Endothelial cell of umbilical vein (primary cell): ENCODE measurements around the gene PTPDC1. TPM values are rescaled to one million over a fixed set of nuclear protein-coding genes. Genes with fewer than 3 reads are reported as not detected.

Source experiments
- BruUV-seq: library from RNA; stranded (reverse); fragments of 400-500 nt; replicated peaks from 2 replicates; lab custom pipeline; 2021; lab: Mats Ljungman, UMichigan
- CTCF ChIA-PET: fragments of 300-600, 350-600 bp; sonication (Branson Sonifier 250); formaldehyde crosslinking; loops from one replicate; lab custom pipeline; 2021; ENCODE audit warnings: antibody characterized with exemption, inconsistent platforms; lab: Charles Lee
- POLR2A ChIA-PET: fragments of 300-600, 350-600 bp; sonication (Branson Sonifier 250); formaldehyde crosslinking; loops from one replicate; lab custom pipeline; 2021; ENCODE audit warnings: antibody characterized with exemption, inconsistent platforms; lab: Charles Lee
- DNase-seq: peaks from one replicate; pipeline ENCODE4 v3.0.0-alpha.2; 2011; ENCODE audit warnings: low read depth, low spot score
- FAIRE-seq: peaks from 2 replicates; lab custom pipeline; 2011; peaks lifted over from hg19 to GRCh38; lab: Jason Lieb, UNC
- H2AFZ ChIP-seq: 2 replicates; pipeline ENCODE4 v1.6.0; 2012; ENCODE audit warnings: low read depth, low read length, control low read depth, inconsistent platforms
- H3K27ac ChIP-seq: 2 replicates; pipeline ENCODE4 v1.5.1; 2011; ENCODE audit warnings: low read depth, mild to moderate bottlenecking, control low read depth, low read length, moderate library complexity; ENCODE audit not compliant: insufficient read depth
- H3K27me3 ChIP-seq, 2 experiments: 2 replicates each; pipeline versions ENCODE4 v1.6.0 to v1.6.1; 2011; ENCODE audit warnings: low read length in 2 of 2, mixed read lengths in 1 of 2; ENCODE audit not compliant: control insufficient read depth in 2 of 2, insufficient read depth in 2 of 2
- H3K36me3 ChIP-seq, 2 experiments: 2 replicates in 1 of 2; 3 replicates in 1 of 2; pipeline ENCODE4 v1.5.1; 2011; ENCODE audit warnings: low read length in 2 of 2, mild to moderate bottlenecking in 1 of 2, moderate library complexity in 1 of 2; ENCODE audit not compliant: control insufficient read depth in 2 of 2, insufficient read depth in 2 of 2; ENCODE audit errors: extremely low read depth in 1 of 2
- H3K4me1 ChIP-seq: 3 replicates; pipeline ENCODE4 v1.5.1; 2011; ENCODE audit warnings: mild to moderate bottlenecking, low read length; ENCODE audit not compliant: control insufficient read depth, insufficient read depth; ENCODE audit errors: extremely low read depth
- H3K4me2 ChIP-seq: 2 replicates; pipeline ENCODE4 v1.6.1; 2011; ENCODE audit warnings: low read length, control low read depth, mixed read lengths; ENCODE audit not compliant: insufficient read depth
- H3K4me3 ChIP-seq, 3 experiments: fragments of 200-600 bp in 1 of 3; sonication (generic), shearing (Covaris generic) in 1 of 3; replicated peaks in 1 of 3; 2 replicates each; pipeline ENCODE4 v1.5.1; 2011 to 2016; ENCODE audit warnings: control low read depth in 3 of 3, low read length in 3 of 3, mild to moderate bottlenecking in 2 of 3, inconsistent platforms in 1 of 3, low read depth in 1 of 3, moderate library complexity in 1 of 3; ENCODE audit not compliant: insufficient read depth in 1 of 3
- H3K79me2 ChIP-seq: 2 replicates; pipeline ENCODE4 v1.6.0; 2012; ENCODE audit warnings: low read length, inconsistent platforms; ENCODE audit not compliant: control insufficient read depth, insufficient read depth
- H3K9ac ChIP-seq: replicated peaks from 2 replicates; pipeline ENCODE3; 2011; ENCODE audit warnings: low read length, control low read depth; ENCODE audit not compliant: insufficient read depth; ENCODE audit errors: extremely low read depth
- H3K9me1 ChIP-seq: replicated peaks from 3 replicates; pipeline ENCODE4 v1.6.0; 2011; ENCODE audit warnings: mild to moderate bottlenecking, low read length; ENCODE audit not compliant: control insufficient read depth, insufficient read depth; ENCODE audit errors: extremely low read depth
- H3K9me3 ChIP-seq: replicated peaks from 2 replicates; pipeline ENCODE4 v1.5.1; 2012; ENCODE audit warnings: low read length, inconsistent platforms; ENCODE audit not compliant: control insufficient read depth, insufficient read depth
- H4K20me1 ChIP-seq: replicated peaks from 2 replicates; pipeline ENCODE3; 2011; ENCODE audit warnings: mild to moderate bottlenecking, low read length; ENCODE audit not compliant: control insufficient read depth, insufficient read depth; ENCODE audit errors: extremely low read depth
- EZH2 ChIP-seq: IDR thresholded peaks from 2 replicates; pipeline ENCODE4 v1.6.1; 2012; ENCODE audit warnings: borderline replicate concordance, low read depth, mild to moderate bottlenecking, moderate library complexity, low read length, inconsistent platforms; ENCODE audit not compliant: severe bottlenecking
- GATA2 ChIP-seq: IDR thresholded peaks from 2 replicates; pipeline ENCODE4 v1.7.0; 2011; ENCODE audit warnings: low read depth, mild to moderate bottlenecking, moderate library complexity, mixed read lengths, low read length; ENCODE audit not compliant: insufficient read length, insufficient read depth
- JUN ChIP-seq: IDR thresholded peaks from 2 replicates; pipeline ENCODE4 v1.6.1; 2011; ENCODE audit warnings: borderline replicate concordance, low read depth; ENCODE audit not compliant: insufficient read length, insufficient read depth
- POLR2A ChIP-seq: IDR thresholded peaks from 2 replicates; pipeline ENCODE4 v1.6.1; 2012; ENCODE audit warnings: low read depth, mild to moderate bottlenecking, control low read depth, low read length
- POLR2AphosphoS5 ChIP-seq: IDR thresholded peaks from 2 replicates; pipeline ENCODE4 v1.6.1; 2012; ENCODE audit warnings: low read depth, mild to moderate bottlenecking, control low read depth, low read length, moderate library complexity; ENCODE audit not compliant: insufficient read depth
- dilution Hi-C: fragments of 300-500 bp; cut with MboI; formaldehyde crosslinking; loops from one replicate; pipeline ENCODE4 v1.15.0; 2019; ENCODE audit warnings: low sequenced_read_pairs; ENCODE audit not compliant: extremely low pct_ligation_motif_present
- intact Hi-C: fragments of 100-400 bp; cut with micrococcal nuclease; formaldehyde crosslinking; loops from one replicate; pipeline ENCODE4 v1.10.0; 2022
- polyA plus RNA-seq, 4 experiments: library from polyadenylated mRNA; depleted of rRNA in 3 of 4; stranded (reverse) in 3 of 4; unstranded in 1 of 4; fragments of >200 nt; gene quantifications; 2 replicates each; pipeline versions ENCODE4 v1.2.1 to v1.2.3, GENCODE V29; 2011 to 2012; ENCODE audit warnings: missing spikeins in 1 of 4
- total RNA-seq: library from RNA; stranded (reverse); gene quantifications from 2 replicates; pipeline ENCODE4 v1.2.3, GENCODE V29; 2021
- TF ChIP-seq, protein P1 (sequence below): IDR thresholded peaks from 2 replicates; pipeline ENCODE4 v1.6.1; 2011; ENCODE audit not compliant: insufficient read depth, insufficient read length
- TF ChIP-seq, protein P2 (sequence below), 2 donors: IDR thresholded peaks; 1 replicate in 1 of 2; 2 replicates in 1 of 2; pipeline ENCODE4 v1.5.1; 2011; ENCODE audit warnings: low read length in 2 of 2, mild to moderate bottlenecking in 2 of 2, moderate library complexity in 2 of 2, control low read depth in 1 of 2, inconsistent platforms in 1 of 2, low read depth in 1 of 2; ENCODE audit not compliant: insufficient read depth in 1 of 2; ENCODE audit errors: extremely low read depth in 1 of 2

Gene PTPDC1
- total and polyA plus RNA-seq, 2 donors (not counting 3 experiments of a cell fraction or from before 2014, with no cell fraction given): 4.3 to 9.1 TPM

- DNase-seq (no peak), FAIRE-seq (no peak)
- H3K4me1 ChIP-seq: peaks cover 9% of the 10 kb centered on the region
- H3K27ac ChIP-seq: no peak overlapping the region
- no peaks in the 10 kb centered on the region for H3K9me1 ChIP-seq
- H3K4me3 ChIP-seq: no peak overlapping the region
- CTCF ChIA-PET: interaction anchor here (1.7 kb wide), 1 partner anchor 131 kb away, joined by 4 read pairs; no protein-coding TSS in a partner anchor
- no peak for TF ChIP-seq JUN
- no peak for TF ChIP-seq GATA2
- TF ChIP-seq EZH2: no peak
- no peak for TF ChIP-seq POLR2A
- no peak for TF ChIP-seq POLR2AphosphoS5
- TF ChIP-seq, protein P1, sequence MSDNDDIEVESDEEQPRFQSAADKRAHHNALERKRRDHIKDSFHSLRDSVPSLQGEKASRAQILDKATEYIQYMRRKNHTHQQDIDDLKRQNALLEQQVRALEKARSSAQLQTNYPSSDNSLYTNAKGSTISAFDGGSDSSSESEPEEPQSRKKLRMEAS: no peak
- TF ChIP-seq, protein P2, sequence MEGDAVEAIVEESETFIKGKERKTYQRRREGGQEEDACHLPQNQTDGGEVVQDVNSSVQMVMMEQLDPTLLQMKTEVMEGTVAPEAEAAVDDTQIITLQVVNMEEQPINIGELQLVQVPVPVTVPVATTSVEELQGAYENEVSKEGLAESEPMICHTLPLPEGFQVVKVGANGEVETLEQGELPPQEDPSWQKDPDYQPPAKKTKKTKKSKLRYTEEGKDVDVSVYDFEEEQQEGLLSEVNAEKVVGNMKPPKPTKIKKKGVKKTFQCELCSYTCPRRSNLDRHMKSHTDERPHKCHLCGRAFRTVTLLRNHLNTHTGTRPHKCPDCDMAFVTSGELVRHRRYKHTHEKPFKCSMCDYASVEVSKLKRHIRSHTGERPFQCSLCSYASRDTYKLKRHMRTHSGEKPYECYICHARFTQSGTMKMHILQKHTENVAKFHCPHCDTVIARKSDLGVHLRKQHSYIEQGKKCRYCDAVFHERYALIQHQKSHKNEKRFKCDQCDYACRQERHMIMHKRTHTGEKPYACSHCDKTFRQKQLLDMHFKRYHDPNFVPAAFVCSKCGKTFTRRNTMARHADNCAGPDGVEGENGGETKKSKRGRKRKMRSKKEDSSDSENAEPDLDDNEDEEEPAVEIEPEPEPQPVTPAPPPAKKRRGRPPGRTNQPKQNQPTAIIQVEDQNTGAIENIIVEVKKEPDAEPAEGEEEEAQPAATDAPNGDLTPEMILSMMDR (IDR thresholded peaks at IDR 0.05; ENCODE audit: extremely low read depth in 1 of 2, insufficient read depth in 1 of 2, low read depth in 1 of 2, low read length in 2 of 2): no peak
- no peaks in the 10 kb centered on the region for H3K27me3 ChIP-seq
- dilution Hi-C loops: no loop called here
- H3K36me3 ChIP-seq: no peaks in the 10 kb centered on the region
- no peak overlapping the region for H3K9ac ChIP-seq
- no peaks in the 10 kb centered on the region for H3K9me3 ChIP-seq
- H4K20me1 ChIP-seq: no peaks in the 10 kb centered on the region
- H3K79me2 ChIP-seq: no peaks in the 10 kb centered on the region
- no TSS peak for BruUV-seq
- POLR2A ChIA-PET: no interaction called here
- intact Hi-C loops: no loop called here
- H3K4me2 ChIP-seq: no peak overlapping the region
- no peak overlapping the region for H2AFZ ChIP-seq
Measured at GRCh38 chr9:94081864-94082463, 2.3 kb upstream of the PTPDC1 start.
